IPS-NIHi7 (cell line): ENCODE data around the gene KREMEN2.
A peak's percentile ranks its signal among the peaks of the same experiment; 100 is the strongest.
"Not testable (repeated sequence)": the region's sequence is repeated elsewhere in the genome, so short reads cannot be mapped to it uniquely, and the experiment has no call there.

Experiments used
- DNase-seq: peaks from one replicate; pipeline ENCODE4 v3.0.0; 2012; ENCODE audit warnings: mixed read lengths; ENCODE audit errors: extremely low spot score

The KREMEN2 gene

DNA sequence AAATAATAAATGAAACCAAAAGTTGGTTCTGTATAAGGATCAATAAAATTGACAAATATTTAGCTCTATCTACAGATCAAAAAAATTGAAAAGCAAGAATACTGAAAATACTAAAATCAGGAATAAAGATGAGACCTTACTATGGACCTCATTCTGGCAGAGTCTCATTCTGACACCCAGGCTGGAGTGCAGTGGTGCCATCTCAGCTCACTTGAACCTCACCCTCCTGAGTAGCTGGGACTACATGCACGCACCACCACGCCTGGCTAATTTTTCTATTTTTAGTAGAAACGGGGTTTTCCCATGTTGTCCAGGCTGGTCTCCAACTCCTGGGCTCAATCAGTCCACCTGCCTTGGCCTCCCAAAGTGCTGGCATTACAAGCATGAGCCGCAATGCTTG lies 22.0 kb upstream of the KREMEN2 start:
- no peak for DNase-seq

DNA sequence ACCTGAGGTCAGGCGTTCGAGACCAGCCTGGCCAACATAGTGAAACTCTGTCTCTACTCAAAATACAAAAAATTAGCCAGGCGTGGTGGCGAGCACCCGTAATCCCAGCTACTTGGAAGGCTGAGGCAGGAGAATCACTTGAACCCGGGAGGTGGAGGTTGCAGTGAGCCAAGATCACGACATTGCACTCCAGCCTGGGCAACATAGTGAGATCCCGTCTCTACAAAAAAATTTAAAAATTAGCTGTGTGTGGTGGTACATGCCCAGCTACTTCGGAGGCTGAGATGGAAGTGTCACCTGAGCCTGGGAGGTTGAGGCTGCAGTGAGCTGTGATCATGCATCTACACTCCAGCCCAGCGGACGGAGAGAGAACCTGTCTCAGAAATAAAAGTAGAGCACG lies 20.4 kb upstream of the KREMEN2 start:
- not testable (repeated sequence) for DNase-seq

DNA sequence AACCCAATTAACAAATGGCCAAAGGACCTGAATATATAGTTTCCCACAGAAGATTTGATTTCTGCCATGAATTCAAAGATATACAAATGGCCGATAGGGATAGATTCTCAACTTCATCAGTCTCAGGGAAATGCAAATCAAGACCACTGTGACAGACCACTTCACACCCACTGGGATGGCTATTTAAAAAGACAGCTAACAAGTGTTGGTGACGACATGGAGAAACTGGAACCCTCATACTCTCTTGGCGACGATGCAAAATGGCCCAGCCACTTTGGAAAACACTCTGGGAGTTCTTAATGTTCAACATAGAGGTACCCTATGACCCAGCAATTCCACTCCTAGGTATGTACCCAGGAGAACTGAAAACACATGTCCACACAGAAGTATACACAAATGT lies 17.4 kb upstream of the KREMEN2 start:
- no peak for DNase-seq

DNA sequence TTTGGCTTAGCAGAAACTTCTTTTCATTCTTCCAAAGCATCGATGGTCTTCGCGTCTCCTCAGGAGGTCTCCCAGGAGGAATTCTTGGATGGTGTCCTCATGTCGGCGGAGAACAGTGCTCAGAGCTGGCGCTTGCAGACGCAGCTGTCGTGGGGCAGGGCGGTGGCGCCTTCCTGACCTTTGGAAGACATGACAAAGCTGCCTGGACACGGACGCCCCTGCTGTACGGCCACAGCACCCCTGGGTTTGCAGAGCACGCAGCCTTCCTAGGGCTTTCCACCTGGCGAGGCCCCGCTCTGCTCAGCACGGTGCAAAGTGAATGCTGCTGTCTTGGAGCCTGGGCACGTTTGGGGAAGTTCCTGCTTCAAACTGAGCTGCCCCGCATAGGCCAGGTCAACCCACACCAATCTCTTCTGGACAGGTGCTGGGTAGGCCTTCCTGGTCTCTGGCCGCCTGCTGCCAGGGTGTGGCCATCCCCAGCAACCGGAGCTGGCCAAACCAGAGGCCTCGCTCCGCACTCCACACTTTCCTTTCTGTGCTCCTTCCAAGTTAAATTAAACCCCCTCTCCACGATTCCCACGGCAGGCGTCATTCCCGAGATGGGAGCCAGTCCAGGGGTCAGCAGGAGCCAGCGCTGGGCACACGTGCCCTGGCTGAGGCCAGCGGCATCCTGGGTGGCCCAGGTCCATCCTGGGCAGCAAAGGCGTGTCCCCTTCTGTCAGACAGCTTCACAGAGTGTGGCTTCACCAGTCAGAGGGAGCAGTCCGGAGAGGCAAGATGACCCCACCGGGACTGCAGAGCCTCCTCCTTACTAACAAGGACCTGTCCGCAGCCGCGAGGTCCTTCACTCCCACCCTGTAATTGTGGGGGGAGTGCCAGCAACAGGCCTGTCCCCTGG lies 15.0 kb upstream of the KREMEN2 start:
- DNase-seq = no peak

DNA sequence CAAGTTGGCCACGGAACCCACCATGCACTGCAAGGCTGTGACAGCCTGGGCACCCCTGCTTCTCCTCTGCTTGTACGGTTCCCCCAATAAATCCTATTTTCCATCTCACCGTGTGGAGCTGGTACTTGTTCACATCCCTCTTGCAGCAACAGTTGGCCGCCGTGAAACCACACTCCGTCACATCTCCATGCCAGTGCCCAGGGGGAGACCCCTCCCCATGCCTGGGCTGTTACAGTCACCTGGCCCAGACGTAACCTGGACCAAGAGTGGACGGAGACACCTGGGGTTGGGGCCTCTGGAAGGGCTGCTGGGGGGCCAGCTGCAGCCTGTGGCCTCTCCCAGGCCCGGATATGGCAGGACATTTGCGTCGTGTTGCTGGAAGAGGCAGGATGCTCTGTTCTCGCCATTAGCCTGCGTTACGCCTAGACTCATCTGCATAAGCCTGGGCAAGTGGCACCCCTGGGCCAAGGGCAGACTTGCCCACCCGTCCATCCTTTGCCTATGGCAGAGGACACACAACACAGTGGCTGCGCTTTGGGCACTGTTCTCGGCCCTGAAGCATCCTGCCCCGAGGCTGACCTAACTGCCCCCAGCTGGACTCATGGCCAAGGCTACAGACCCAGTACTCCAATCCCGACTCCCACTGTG lies 14.2 kb upstream of the KREMEN2 start:
- no peak for DNase-seq

DNA sequence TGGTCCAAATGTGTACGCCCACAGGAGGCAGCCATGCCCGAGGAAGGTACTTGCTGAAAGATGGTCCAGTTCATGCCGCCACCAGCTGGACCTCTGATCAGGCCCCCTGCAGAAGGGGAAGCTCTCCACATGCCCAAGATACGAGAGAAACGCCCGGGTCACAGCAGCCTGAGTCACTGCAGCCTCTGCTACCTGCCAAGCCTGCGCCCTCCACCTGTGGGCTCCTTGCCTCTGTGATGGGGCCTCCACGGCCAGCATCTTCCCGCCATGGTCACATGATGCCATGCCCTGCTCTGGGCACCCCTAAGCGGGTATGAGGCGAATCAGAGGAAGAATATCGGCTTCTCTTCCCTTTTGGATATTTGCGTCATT lies 13.7 kb upstream of the KREMEN2 start:
- DNase-seq = no peak

DNA sequence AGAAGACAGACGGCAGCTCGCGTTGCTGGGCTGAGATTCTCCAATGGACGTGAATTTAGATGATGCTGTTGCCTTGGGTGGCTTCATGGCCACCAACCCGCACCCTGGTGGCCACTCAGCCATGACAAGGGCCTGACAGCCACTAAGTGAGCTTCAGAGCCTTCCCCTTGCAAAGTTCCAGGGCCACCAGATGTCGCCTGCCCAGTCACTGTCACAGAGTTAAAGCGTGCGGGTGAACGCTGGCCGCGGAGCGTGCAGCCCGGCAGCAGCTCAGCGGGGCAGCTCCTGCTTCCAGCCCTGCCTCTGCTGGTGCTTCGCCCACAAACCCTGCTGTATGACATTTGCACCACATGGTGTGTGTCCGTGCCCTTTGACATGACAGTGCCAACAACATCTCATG lies 13.3 kb upstream of the KREMEN2 start:
- no peak for DNase-seq

DNA sequence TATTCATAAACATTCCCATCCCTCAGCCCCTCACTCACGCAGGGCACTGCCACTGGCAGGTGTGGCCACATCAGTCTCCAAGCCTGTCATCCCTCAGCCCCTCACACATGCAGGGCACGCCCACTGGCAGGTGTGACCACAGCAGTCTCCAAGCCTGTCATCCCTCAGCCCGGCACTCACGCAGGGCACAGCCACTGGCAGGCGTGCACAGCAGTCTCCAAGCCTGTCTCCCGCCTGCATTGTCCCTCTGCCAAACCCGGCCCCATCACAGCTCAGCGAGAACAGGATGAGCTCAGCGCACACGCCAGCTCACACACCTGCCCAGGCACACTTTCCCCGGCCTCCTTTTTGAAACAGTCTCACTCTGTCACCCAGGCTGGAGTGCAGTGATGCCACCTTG lies 11.4 kb upstream of the KREMEN2 start:
- DNase-seq = no peak

DNA sequence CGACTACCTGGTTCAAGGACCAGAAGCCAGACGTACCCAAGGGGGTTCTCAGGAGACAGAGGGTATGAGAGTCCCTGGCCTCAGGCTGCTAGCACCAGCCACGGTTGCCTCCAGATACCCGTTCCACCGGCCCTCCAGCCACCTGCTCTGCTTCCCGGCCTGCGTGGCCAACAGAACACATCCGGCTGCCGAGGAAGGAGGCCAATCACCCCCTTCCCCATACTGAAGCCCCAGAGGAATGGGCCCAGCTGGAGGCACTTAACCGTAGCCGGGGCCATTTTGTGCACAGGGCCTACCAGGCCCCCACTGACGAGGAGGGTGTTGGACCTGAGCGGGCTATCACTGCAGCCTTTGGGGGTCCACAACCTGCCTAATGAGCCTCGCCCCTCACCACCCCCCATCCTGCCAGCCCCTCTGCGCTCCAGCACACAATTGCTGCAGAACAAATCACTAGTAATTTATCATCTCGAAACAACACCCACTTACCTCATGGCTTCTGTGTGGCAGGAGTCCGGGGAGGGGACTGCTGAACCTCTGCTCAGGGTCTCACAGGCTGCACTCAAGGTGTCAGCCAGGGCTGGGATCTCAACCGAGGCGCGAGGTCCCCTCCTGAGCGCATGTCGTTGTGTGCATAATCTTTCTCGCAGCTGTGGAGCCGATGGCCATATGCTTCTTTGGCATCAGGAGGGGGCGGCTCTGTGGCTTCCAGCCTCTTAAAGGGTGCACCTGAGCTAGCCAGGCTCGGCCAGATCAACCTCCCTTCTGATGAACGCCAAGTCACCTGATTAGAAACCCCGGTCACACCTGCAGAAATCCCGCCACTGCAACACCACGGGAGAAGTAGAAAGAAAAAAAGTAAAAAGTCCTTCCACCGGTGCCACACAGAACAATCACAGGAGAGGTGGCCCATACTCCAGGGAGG lies 10.1 kb upstream of the KREMEN2 start:
- no peak for DNase-seq

DNA sequence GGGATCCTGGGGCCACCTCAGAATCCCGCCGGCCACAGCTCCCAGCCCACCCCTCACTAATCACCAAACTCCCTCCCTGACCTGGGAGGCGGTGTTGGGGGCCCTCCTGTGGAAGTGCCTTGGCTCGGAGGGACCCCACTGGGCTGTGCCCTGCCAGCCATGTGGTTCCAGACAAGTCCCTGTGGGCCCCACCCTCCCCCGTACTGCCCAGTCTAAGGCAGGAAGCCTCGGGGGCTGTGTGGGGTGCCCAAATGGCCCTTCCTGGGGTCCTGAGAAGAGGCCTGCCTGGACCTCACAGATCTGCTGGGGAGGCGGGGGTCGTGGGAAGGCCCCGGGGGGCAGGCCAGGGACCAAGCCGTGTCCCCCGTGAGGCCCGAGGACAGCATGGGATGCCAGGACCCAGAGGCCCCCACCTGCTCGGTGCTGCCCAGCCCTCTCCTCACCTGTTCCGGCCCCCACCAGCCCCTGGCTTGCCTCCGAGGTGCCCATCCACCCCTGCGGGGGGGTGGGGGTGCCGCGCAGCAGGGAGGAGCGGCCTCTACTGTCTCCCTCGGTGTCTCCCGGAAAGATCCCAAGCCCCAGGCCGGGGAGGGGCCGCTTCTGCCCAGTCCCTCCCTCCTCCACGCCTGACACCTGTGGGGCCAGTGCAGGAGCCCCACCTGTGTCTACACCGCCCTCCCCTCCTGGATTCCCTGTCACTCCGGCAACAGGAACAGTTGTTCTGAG lies 9.3 kb upstream of the KREMEN2 start:
- no peak for DNase-seq

DNA sequence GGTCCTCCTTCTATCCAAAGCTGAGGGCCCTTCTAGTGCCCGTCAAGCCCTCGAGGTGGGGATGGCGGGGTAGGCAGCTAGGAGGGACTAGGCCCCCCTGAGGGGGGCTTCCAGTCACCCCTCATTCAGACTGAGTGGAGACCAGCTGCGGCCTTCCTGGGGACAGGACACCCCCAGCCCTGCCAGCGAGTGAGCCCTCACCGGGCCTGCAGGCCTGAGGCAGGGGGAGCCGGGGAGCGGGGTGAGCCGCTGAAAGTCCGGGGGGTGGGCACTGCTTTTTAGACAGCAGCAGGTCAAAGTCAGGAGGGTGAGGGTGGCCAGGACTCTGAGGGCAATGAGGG lies 8.7 kb upstream of the KREMEN2 start:
- DNase-seq = no peak

DNA sequence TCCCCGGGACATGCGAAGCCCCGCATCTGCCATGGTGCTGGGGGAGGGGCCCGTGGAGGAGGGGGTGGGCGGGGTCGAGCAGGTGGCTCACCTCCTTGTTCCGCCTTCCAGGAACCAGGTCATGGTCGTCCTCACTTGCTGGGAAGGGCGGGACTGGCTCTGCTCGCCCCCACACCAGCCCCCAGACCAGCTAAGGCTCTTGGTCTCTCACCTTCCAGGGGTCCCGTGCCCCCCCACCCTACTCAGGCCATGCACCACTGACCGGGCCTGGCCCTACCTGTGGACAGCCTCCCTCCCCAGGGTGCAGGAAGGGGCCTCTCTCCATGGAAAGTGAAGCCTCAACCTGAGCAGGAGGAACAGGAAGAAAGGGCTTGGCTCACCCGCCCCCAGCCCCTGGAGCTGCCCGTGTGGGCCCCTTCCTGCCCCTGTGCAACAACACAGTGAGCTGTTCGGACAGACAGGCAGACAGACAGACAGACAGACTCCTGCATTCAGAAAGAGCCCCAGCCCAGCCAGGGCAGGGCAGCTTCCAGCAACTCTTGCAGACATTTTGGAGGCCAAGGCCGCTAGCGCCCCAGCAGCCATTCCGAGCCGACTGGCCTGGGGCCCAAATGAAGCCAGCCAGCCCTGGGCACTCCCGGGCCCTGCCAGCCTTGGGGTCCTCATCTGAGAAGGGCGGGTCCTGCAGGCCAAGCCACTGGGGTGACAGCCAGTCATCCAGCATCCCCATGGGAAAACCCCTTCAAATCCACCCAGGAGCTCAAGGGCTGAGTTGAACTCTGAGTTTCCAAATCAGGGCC lies 8.1 kb upstream of the KREMEN2 start:
- DNase-seq = peak; percentile 53

DNA sequence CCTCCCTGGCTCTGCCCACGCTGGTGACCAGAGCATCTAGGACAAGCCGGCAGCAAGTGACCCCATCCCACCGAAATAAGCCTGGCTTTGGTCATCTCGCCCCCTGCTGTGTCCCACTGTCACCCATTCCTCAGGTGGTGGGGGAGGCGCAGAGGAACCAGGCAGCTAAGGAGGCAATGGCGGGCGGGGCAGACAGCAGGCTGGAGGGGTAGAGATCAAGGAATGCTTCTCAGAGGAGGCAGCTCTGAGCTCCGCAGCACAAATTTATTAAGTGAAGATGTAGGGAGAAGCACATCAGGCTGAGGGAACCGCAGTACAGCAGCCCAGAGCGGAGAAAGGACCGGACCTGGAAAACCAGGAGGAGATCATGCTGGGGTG lies 7.5 kb upstream of the KREMEN2 start:
- no peak for DNase-seq

DNA sequence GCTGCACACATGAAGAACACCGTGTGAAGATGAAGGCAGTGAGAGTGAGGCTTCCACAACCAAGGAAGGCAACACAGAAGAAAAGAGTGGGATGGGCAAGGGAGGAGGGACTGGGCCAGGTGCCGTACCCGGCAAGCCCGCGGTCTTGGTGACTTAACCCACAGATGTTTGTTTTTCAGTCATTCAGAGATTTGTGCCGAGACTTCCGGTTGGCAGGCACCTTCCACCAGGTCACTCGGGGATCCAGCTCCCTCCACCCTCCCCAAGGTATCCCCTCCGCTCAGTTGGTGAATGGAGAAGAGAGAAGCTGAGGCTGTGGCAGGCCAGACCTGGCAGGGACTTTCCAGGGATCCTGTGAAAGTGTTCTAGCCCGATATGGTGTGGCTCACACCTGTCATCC lies 4.9 kb upstream of the KREMEN2 start:
- DNase-seq = no peak

DNA sequence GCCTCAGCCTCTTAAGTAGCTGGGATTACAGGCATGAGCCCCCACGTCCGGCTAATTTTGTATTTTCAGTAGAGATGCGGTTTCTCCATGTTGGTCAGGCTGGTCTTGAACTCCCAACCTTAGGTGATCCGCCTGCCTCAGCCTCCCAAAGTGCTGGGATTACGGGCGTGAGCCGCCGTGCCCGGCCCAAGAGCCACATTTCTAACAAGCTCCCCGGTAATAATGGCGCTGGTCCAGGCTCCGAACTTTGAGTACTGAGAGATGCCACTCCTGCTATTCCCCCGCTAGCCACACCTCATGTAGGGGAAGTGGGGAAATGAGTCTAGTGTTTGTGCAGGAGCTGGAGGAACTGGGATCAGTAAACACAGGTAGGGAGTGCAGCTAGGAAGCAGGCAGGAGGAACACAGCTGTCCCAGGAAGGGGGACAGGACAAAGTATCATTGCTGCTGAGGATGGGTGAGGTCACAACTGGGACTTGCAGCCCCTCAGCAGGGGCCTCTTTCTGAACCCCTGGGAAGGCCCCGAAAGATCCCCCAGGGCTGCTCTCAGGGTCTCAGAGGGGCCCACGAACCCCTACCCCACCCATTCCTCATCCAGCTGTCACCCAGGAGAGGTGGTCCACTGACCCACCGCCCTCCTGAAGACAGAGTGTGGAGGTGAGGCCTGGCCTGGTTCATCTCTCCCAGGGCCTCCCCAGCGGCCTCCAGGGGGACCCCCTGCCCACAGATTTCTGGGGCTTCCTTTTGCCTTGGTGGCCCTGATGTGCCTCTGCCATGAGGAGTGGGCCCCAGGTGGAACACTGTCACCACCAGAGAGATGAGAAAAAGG lies 3.7 kb upstream of the KREMEN2 start:
- no peak for DNase-seq

DNA sequence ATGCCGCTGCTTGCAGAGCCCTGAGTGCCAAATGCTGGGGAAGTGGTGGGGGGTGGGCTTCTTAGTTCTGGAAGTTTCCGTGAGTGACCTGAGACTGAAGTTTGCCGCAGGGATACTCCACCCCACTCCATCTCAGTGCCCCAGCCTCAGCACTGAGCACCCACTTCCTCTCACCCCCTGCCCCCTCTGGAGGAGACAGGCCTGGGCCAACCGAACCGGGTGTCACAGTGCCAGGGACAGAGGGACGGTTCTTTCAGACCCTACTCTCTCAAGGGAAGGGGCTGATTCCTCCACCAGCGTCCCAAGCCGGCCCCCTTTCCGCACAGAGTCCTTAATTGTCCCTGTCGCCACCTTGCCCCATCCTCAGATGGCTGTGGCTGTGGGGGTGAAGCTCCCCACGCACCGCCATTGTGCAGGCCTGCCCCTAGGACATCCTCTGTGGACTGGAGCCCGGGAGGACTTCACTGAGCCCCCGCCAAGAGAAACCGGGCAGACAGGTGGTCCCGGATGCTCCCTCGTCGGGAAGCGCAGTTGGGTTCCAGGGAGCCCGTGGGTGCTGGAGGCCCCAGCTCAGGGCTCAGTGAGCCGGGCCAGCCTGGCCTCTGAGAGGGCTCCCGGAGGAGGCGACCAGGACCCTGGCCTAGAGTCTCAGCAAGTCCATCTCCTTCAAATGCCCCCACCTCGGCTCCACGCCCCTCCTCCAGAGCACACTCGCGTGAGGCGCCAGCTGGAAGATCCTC lies 1.6 kb upstream of the KREMEN2 start:
- DNase-seq = no peak

DNA sequence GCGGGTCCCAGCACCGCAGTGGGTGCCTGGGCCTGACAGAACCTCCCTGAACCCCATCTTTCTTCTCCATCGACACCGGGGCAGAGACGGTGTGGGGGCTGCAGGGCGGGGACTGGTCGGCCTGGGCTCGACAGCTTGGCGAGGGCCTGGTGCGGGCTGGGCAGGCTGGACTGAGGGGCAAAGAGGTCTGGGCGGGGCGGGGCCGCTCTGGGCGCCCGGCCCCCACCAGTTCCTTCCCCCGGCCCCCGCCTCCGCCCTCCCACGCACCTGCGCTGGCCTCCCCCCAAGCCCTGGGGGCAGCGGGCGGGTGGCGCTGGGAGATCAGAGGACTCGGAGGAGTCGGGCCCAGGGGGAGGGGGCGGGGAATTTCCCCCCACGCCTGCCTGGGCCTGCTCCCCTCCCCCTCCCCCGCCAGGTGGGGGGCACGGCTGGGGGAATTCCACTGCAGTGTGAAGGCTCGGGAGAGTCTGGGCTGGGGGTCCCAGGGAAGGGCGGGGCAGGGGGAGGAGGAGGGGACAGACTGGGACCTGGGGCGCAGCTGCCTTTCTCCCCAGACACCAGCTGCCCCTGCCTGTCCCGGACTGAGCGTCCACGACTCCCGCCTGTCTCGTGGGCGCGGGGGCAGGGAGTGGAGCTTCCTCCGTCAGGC lies 877 bp upstream of the KREMEN2 start:
- peak; percentile 41 for DNase-seq

DNA sequence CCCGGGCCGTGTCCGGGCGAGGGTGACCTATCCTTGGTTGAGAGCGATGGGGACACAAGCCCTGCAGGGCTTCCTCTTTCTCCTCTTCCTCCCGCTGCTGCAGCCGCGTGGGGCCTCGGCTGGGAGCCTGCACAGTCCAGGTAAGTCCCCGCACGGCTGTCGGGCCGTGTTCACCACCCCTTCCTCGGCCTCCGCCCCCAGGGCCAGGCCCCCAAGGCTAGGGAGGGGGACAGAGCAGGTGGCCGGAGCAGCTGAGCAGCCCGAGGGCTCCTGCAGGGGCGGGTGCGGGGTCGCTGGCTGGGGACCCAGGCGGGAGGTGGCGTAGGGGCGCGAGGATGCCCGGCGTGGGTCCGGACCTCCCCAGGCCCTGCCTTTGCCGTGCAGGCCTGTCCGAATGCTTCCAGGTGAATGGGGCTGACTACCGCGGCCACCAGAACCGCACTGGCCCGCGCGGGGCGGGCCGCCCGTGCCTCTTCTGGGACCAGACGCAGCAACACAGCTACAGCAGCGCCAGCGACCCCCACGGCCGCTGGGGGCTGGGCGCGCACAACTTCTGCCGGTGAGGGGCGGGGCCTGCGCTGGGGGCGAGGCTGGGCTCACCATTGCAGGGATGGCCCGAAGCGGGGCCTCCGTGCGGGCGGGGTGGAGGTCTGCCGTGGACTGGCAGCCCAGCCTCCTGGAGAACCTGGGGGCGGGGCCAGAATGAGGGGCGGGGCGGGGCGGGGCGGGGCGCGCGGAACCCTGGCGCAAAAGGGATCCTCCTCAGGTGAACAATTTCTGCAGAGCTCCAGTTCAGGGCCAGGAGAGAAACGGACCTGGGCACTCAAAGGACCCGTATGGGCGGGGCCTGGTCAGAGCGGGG lies 631 bp downstream of the KREMEN2 start:
- DNase-seq = peak; percentile 93
